ENCODE measurements around the gene SLC17A8. TPM values are rescaled to one million over a fixed set of nuclear protein-coding genes. Genes with fewer than 3 reads are reported as not detected.

SLC17A8 gene
- total RNA-seq, 1 experiment from 2014 or later = not detected

GRCh38 chr12:100317371-100317770, 39.5 kb upstream of the SLC17A8 start:
- H3K4me1 Mint-ChIP-seq (ENCODE audit: low read depth, unreplicated experiment) = no peaks in the 10 kb centered on the region
- no peak for DNase-seq
- ChIA-PET CTCF (no interaction called here), POLR2A (no interaction called here)
- Histone ChIP-seq H3K4me1 (no peaks in the 10 kb centered on the region), H3K36me3 (ENCODE audit: control insufficient read depth, insufficient read depth, low read length) (no peaks in the 10 kb centered on the region), H3K27me3 (replicated peaks; ENCODE audit: control insufficient read depth, insufficient read depth, low read length) (no peaks in the 10 kb centered on the region), H3K4me3 (ENCODE audit: low read depth, low read length) (no peak overlapping the region), H3K9me3 (no peaks in the 10 kb centered on the region)
- no peak for TF ChIP-seq CTCF (IDR thresholded peaks at IDR 0.05; ENCODE audit: insufficient read depth in 1 of 2, low read depth in 1 of 2, low read length in 1 of 2, severe bottlenecking in 1 of 2, unreplicated experiment in 1 of 2)
- intact Hi-C loops (cut with micrococcal nuclease; ENCODE audit: unreplicated experiment) = no loop called here
- BruUV-seq (replicated peaks) = no TSS peak
- no peaks in the 10 kb centered on the region for H3K27me3 Mint-ChIP-seq (ENCODE audit: insufficient read depth, unreplicated experiment)
- H3K36me3 Mint-ChIP-seq (ENCODE audit: insufficient read depth, unreplicated experiment) = peaks cover 51% of the 10 kb centered on the region
- no peak overlapping the region for H3K27ac Mint-ChIP-seq (ENCODE audit: unreplicated experiment)
- H3K4me3 Mint-ChIP-seq (ENCODE audit: unreplicated experiment) = no peak overlapping the region
- no peaks in the 10 kb centered on the region for H3K9me3 Mint-ChIP-seq (ENCODE audit: unreplicated experiment)

GRCh38 chr12:100324498-100324897, 32.4 kb upstream of the SLC17A8 start:
- no peak for TF ChIP-seq CTCF (IDR thresholded peaks at IDR 0.05; ENCODE audit: insufficient read depth in 1 of 2, low read depth in 1 of 2, low read length in 1 of 2, severe bottlenecking in 1 of 2, unreplicated experiment in 1 of 2)
- BruUV-seq (replicated peaks) = no TSS peak
- Histone ChIP-seq H3K4me1 (no peaks in the 10 kb centered on the region), H3K36me3 (ENCODE audit: control insufficient read depth, insufficient read depth, low read length) (no peaks in the 10 kb centered on the region), H3K4me3 (ENCODE audit: low read depth, low read length) (no peak overlapping the region), H3K27me3 (replicated peaks; ENCODE audit: control insufficient read depth, insufficient read depth, low read length) (no peaks in the 10 kb centered on the region), H3K9me3 (no peaks in the 10 kb centered on the region)
- Mint-ChIP-seq H3K4me3 (ENCODE audit: unreplicated experiment) (no peak overlapping the region), H3K27ac (ENCODE audit: unreplicated experiment) (no peak overlapping the region), H3K9me3 (ENCODE audit: unreplicated experiment) (no peaks in the 10 kb centered on the region), H3K27me3 (ENCODE audit: insufficient read depth, unreplicated experiment) (no peaks in the 10 kb centered on the region), H3K36me3 (ENCODE audit: insufficient read depth, unreplicated experiment) (peaks cover 31% of the 10 kb centered on the region), H3K4me1 (ENCODE audit: low read depth, unreplicated experiment) (no peaks in the 10 kb centered on the region)
- ChIA-PET CTCF (no interaction called here), POLR2A (no interaction called here)
- intact Hi-C loops (cut with micrococcal nuclease; ENCODE audit: unreplicated experiment) = no loop called here
- DNase-seq = no peak

DNA sequence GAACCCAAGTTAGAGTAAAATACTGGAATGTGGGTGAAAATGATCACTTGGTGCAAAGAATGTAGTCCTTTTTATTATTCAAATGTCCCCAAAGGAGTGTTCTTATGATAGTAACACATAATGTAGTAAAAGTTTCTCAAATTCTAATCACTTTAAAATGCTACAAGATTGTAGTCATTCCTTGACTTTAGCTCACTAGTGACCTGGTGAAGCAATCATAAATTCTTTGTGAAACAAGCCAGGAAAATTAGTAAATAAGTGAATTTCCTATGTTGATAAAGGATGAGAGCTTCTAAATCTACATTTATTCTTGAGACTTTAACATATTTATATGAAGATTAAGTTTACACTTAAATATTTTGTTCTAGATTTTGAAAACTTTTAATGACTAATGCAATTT, 30.7 kb upstream of the SLC17A8 start:
- CTCF ChIA-PET = no interaction called here
- POLR2A ChIA-PET = no interaction called here

More for the DNA sequence above, 30.7 kb upstream of the SLC17A8 start:
- H3K36me3 ChIP-seq (ENCODE audit: control insufficient read depth, insufficient read depth, low read length) = peaks cover 2% of the 10 kb centered on the region; the same call in 1 of the 2 replicates
- Mint-ChIP-seq H3K36me3 (ENCODE audit: insufficient read depth, unreplicated experiment) (peaks cover 34% of the 10 kb centered on the region), H3K4me1 (ENCODE audit: low read depth, unreplicated experiment) (no peaks in the 10 kb centered on the region), H3K9me3 (ENCODE audit: unreplicated experiment) (no peaks in the 10 kb centered on the region), H3K27me3 (ENCODE audit: insufficient read depth, unreplicated experiment) (no peaks in the 10 kb centered on the region), H3K4me3 (ENCODE audit: unreplicated experiment) (no peak overlapping the region), H3K27ac (ENCODE audit: unreplicated experiment) (no peak overlapping the region)
- no peak for DNase-seq
- no peak overlapping the region for H3K4me3 ChIP-seq (ENCODE audit: low read depth, low read length)
- no peak for TF ChIP-seq CTCF (IDR thresholded peaks at IDR 0.05; ENCODE audit: insufficient read depth in 1 of 2, low read depth in 1 of 2, low read length in 1 of 2, severe bottlenecking in 1 of 2, unreplicated experiment in 1 of 2)
- intact Hi-C loops (cut with micrococcal nuclease; ENCODE audit: unreplicated experiment) = no loop called here
- H3K9me3 ChIP-seq = no peaks in the 10 kb centered on the region
- no peaks in the 10 kb centered on the region for H3K27me3 ChIP-seq (replicated peaks; ENCODE audit: control insufficient read depth, insufficient read depth, low read length)
- no TSS peak for BruUV-seq (replicated peaks)
- no peaks in the 10 kb centered on the region for H3K4me1 ChIP-seq
